Measurements from ENCODE around the gene GJA4. TPM values are rescaled to one million over a fixed set of nuclear protein-coding genes. Genes with fewer than 3 reads are reported as not detected.

Gene GJA4
- total RNA-seq, 2 donors from 2014 or later: 31.6 to 50.9 TPM

- DNase-seq (ENCODE audit: low spot score): no peak
- Histone ChIP-seq H3K27ac (no peak overlapping the region), H3K36me3 (no peaks in the 10 kb centered on the region), H3K9me3 (no peaks in the 10 kb centered on the region), H3K27me3 (no peaks in the 10 kb centered on the region), H3K4me1 (peaks cover 0 to 5% of the 10 kb centered on the region in 2 donors), H3K4me3 (no peak overlapping the region)
- no peak for TF ChIP-seq CTCF (IDR thresholded peaks at IDR 0.05)
These were observed 45.8 kb upstream of the GJA4 start for GRCh38 chr1:34746785-34747637.

- H3K4me1 ChIP-seq: peaks cover 0 to 5% of the 10 kb centered on the region in 2 donors
- H3K36me3 ChIP-seq: no peaks in the 10 kb centered on the region
- H3K27me3 ChIP-seq: no peaks in the 10 kb centered on the region
- H3K4me3 ChIP-seq: no peak overlapping the region
- H3K9me3 ChIP-seq: no peaks in the 10 kb centered on the region
- DNase-seq (ENCODE audit: low spot score): no peak
- no peak for TF ChIP-seq CTCF (IDR thresholded peaks at IDR 0.05)
- H3K27ac ChIP-seq: no peak overlapping the region
These were observed 45.2 kb upstream of the GJA4 start for GRCh38 chr1:34747638-34747941.

GRCh38 chr1:34749992-34750391, 42.8 kb upstream of the GJA4 start:
- TF ChIP-seq CTCF (IDR thresholded peaks at IDR 0.05): no peak
- H3K27ac ChIP-seq: no peak overlapping the region
- no peak for DNase-seq (ENCODE audit: low spot score)
- H3K9me3 ChIP-seq: no peaks in the 10 kb centered on the region
- no peaks in the 10 kb centered on the region for H3K36me3 ChIP-seq
- no peaks in the 10 kb centered on the region for H3K27me3 ChIP-seq
- H3K4me1 ChIP-seq: peaks cover 0 to 5% of the 10 kb centered on the region in 2 donors
- H3K4me3 ChIP-seq: no peak overlapping the region

DNA sequence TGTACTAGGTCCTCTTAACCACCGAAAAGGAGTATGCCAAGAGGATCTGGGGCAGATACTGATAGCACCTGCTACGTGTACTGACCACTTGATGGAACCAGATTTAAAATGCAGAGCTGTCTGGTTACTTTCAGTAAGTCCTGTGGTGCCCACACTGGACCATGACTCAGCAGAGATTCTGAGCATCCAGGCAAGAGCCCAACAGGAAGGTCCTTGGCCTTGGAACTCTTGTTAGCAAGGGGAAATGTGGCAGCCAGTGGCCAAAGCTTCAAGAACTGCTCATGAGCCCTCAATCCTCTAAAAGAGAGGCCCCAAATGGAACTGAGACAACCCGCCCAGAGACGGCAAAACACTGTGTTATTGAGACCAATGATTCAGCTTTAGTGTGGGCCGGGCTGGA, 42.2 kb upstream of the GJA4 start:
- no peak for TF ChIP-seq CTCF (IDR thresholded peaks at IDR 0.05)
- no peaks in the 10 kb centered on the region for H3K9me3 ChIP-seq
- H3K4me3 ChIP-seq: no peak overlapping the region
- no peak for DNase-seq (ENCODE audit: low spot score)
- peaks cover 0 to 5% of the 10 kb centered on the region in 2 donors for H3K4me1 ChIP-seq
- H3K36me3 ChIP-seq: no peaks in the 10 kb centered on the region
- no peaks in the 10 kb centered on the region for H3K27me3 ChIP-seq
- H3K27ac ChIP-seq: no peak overlapping the region

DNA sequence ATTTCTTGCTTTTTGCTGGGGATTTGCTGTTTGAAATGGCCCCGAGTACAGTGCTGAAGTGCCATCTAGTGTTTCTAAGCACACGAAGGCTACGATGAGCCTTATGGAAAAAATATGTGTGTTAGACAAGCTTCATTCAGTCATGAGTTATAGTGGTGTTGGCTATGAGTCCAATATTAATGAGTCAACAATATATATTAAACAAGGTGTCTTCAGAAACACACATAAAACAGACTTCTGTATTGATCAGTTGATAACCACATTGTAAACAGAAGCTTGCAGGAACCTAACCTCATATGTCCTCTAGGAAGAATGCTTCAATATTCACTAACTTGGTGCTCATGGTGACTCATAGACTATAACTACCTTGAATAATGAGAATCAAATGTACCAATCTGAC, 39.6 kb upstream of the GJA4 start:
- no peaks in the 10 kb centered on the region for H3K9me3 ChIP-seq
- no peaks in the 10 kb centered on the region for H3K27me3 ChIP-seq
- no peak overlapping the region for H3K4me3 ChIP-seq
- no peaks in the 10 kb centered on the region for H3K36me3 ChIP-seq
- peaks cover 0 to 5% of the 10 kb centered on the region in 2 donors for H3K4me1 ChIP-seq
- no peak for TF ChIP-seq CTCF (IDR thresholded peaks at IDR 0.05)
- no peak for DNase-seq (ENCODE audit: low spot score)
- H3K27ac ChIP-seq: no peak overlapping the region

Measured in right atrium auricular region (tissue), 2 donors.